GM12878 (cell line): ENCODE measurements around the gene CXCL17. TPM values are rescaled to one million over a fixed set of nuclear protein-coding genes. Genes with fewer than 3 reads are reported as not detected.

Experiments
- BHLHE40 ChIP-seq, 2 experiments: fragments of 450-650 bp in 1 of 2; IDR thresholded peaks; 2 replicates each; pipeline ENCODE4 v1.6.1; 2011 to 2017; ENCODE audit warnings: low read depth in 2 of 2, borderline replicate concordance in 1 of 2, improper control_type of control experiment in 1 of 2, low read length in 1 of 2, mild to moderate bottlenecking in 1 of 2
- BRCA1 ChIP-seq: IDR thresholded peaks from 2 replicates; pipeline ENCODE4 v1.6.1; 2011; ENCODE audit warnings: low read depth, low read length, improper control_type of control experiment
- CEBPB ChIP-seq, 2 experiments: fragments of 150-350 bp in 1 of 2; IDR thresholded peaks; 2 replicates each; pipeline ENCODE4 v1.6.1; 2012 to 2014; ENCODE audit warnings: low read depth in 2 of 2, low read length in 2 of 2, borderline replicate concordance in 1 of 2, inconsistent platforms in 1 of 2
- CHD1 ChIP-seq: IDR thresholded peaks from 2 replicates; pipeline ENCODE4 v1.6.1; 2012; ENCODE audit warnings: low read depth, low read length, improper control_type of control experiment
- DPF2 ChIP-seq: fragments of 450-650 bp; IDR thresholded peaks from 2 replicates; pipeline ENCODE4 v1.6.1; 2017; ENCODE audit warnings: mild to moderate bottlenecking
- E2F4 ChIP-seq: IDR thresholded peaks from 2 replicates; pipeline ENCODE4 v1.6.1; 2012; ENCODE audit warnings: low read depth, low read length, improper control_type of control experiment
- ELK1 ChIP-seq: IDR thresholded peaks from 2 replicates; pipeline ENCODE4 v1.6.1; 2012; ENCODE audit warnings: low read depth, low read length, improper control_type of control experiment
- GABPA ChIP-seq: IDR thresholded peaks from 2 replicates; pipeline ENCODE4 v1.6.1; 2014; ENCODE audit warnings: antibody characterized with exemption, low read depth, mild to moderate bottlenecking, inconsistent platforms
- HCFC1 ChIP-seq: fragments of 150-350 bp; IDR thresholded peaks from 2 replicates; pipeline ENCODE4 v1.6.1; 2014; ENCODE audit warnings: low read length
- HDAC2 ChIP-seq: fragments of 200-600 bp; sonication (generic); IDR thresholded peaks from 2 replicates; pipeline ENCODE4 v1.6.1; 2017
- KLF5 ChIP-seq: fragments of 450-650 bp; IDR thresholded peaks from 2 replicates; pipeline ENCODE4 v1.6.1; 2014; ENCODE audit warnings: mild to moderate bottlenecking; ENCODE audit not compliant: partially characterized antibody
- MAX ChIP-seq: IDR thresholded peaks from 2 replicates; pipeline ENCODE4 v1.6.1; 2012; ENCODE audit warnings: low read depth, low read length, improper control_type of control experiment
- MLLT1 ChIP-seq: fragments of 450-650 bp; IDR thresholded peaks from 2 replicates; pipeline ENCODE4 v1.6.1; 2016; ENCODE audit warnings: mild to moderate bottlenecking
- MTA2 ChIP-seq: fragments of 450-650 bp; IDR thresholded peaks from 2 replicates; pipeline ENCODE4 v1.6.1; 2016; ENCODE audit warnings: low read depth, mild to moderate bottlenecking, moderate library complexity
- MYB ChIP-seq: fragments of 150-350 bp; IDR thresholded peaks from 2 replicates; pipeline ENCODE4 v1.6.1; 2014; ENCODE audit warnings: mild to moderate bottlenecking, low read depth, low read length, borderline replicate concordance
- SREBF1 ChIP-seq: IDR thresholded peaks from 2 replicates; pipeline ENCODE4 v1.6.1; 2012; ENCODE audit warnings: mild to moderate bottlenecking, low read length
- USF2 ChIP-seq: IDR thresholded peaks from 2 replicates; pipeline ENCODE4 v1.6.1; 2011; ENCODE audit warnings: low read depth, low read length, improper control_type of control experiment, borderline replicate concordance
- ZBTB11 ChIP-seq: fragments of 450-650 bp; formaldehyde crosslinking; IDR thresholded peaks from 2 replicates; pipeline ENCODE4 v1.5.0; 2022; ENCODE audit warnings: mild to moderate bottlenecking, missing genetic modification characterization
- ZNF274 ChIP-seq: IDR thresholded peaks from one replicate; pipeline ENCODE4 v1.8.0; 2011; ENCODE audit not compliant: insufficient read length, insufficient read depth
- ZZZ3 ChIP-seq: IDR thresholded peaks from 2 replicates; pipeline ENCODE4 v1.6.1; 2011; ENCODE audit warnings: low read depth; ENCODE audit not compliant: control insufficient read depth, insufficient read length
- polyA plus RNA-seq, 11 experiments: library from polyadenylated mRNA; depleted of rRNA in 4 of 11; unstranded in 6 of 11; stranded (reverse) in 5 of 11; fragments of >200 nt; fragmentation: Nextera tagmentation in 4 of 11; fragmentation: Illumina TruSeq in 1 of 11; extraction: Ambion mirVana in 4 of 11; extraction: Trizol in 1 of 11; gene quantifications; 1 replicate in 1 of 11; 2 replicates in 10 of 11; pipeline versions ENCODE4 v1.2.1 to v1.2.3, GENCODE V29; 2011 to 2016; ENCODE audit warnings: inconsistent platforms in 2 of 11, missing spikeins in 2 of 11, low read depth in 1 of 11
- total RNA-seq, 4 experiments: library from RNA; depleted of rRNA in 3 of 4; stranded (reverse); fragments of >200 nt in 3 of 4; fragmentation: Illumina TruSeq in 1 of 4; extraction: Trizol in 1 of 4; gene quantifications; 2 replicates each; pipeline versions ENCODE4 v1.2.1 to v1.2.3, GENCODE V29; 2013 to 2021

The CXCL17 gene
- total and polyA plus RNA-seq, 10 of the 15 experiments (the other 5 are each of a cell fraction or from before 2014, with no cell fraction given) = 0.13 to 0.24 (median 0.15) TPM; not detected in 7

- TF ChIP-seq ZBTB11 (CRISPR knock-in tag) (no peak), DPF2 (peak; percentile 95), ZNF274 (no peak), HCFC1 (no peak), BHLHE40 (IDR thresholded peaks at IDR 0.05; ENCODE audit: borderline replicate concordance in 1 of 2, low read depth in 2 of 2, low read length in 1 of 2) (peak; percentile 49 to 56; a peak in 1 of 4 replicates), CHD1 (no peak), ELK1 (no peak), MTA2 (peak; percentile 65), SREBF1 (no peak), MYB (no peak), BRCA1 (no peak), CEBPB (IDR thresholded peaks at IDR 0.05; ENCODE audit: borderline replicate concordance in 1 of 2, low read depth in 2 of 2, low read length in 2 of 2) (no peak), MLLT1 (peak; percentile 42; the same call in 1 of the 2 replicates), USF2 (no peak), KLF5 (no peak), HDAC2 (no peak), MAX (peak; percentile 83), GABPA (no peak), ZZZ3 (no peak), E2F4 (no peak)
Observed at GRCh38 chr19:42465827-42466280, 23.1 kb upstream of the CXCL17 start (continued).
